Activated T-cell treated with anti-CD3 and anti-CD28 coated beads for 48 hours (primary cell): ENCODE results near the gene GCHFR.
A peak's percentile ranks its signal among the peaks of the same experiment; 100 is the strongest.

Experiments used
- DNase-seq: peaks from one replicate; pipeline ENCODE4 v3.0.0-alpha.2; 2020; ENCODE audit warnings: low read depth

GCHFR gene

GRCh38 chr15:40754883-40755811 lies 8.7 kb upstream of the GCHFR start, which contains the start of gene RMDN3:
Gene RMDN3, minus strand, starts transcription at chr15:40755254. Its CDS starts 471 bp downstream, at chr15:40754783.
- peak; percentile 96 for DNase-seq

- no peak for DNase-seq
Observed at GRCh38 chr15:40755812-40756208, 8.1 kb upstream of the GCHFR start.

GRCh38 chr15:40756938-40757337 lies 6.9 kb upstream of the GCHFR start:
- DNase-seq, result no peak

- DNase-seq, result no peak
Observed at GRCh38 chr15:40759961-40760360, 3.9 kb upstream of the GCHFR start.

- DNase-seq, result no peak
Observed at GRCh38 chr15:40762919-40763800, 708 bp upstream of the GCHFR start.

- no peak for DNase-seq
Observed at GRCh38 chr15:40764629-40765103, 798 bp downstream of the GCHFR start.

GRCh38 chr15:40766194-40766815 lies 2.4 kb downstream of the GCHFR start:
- DNase-seq, result no peak

- no peak for DNase-seq
Observed at GRCh38 chr15:40766906-40767837, 3.3 kb downstream of the GCHFR start.

- DNase-seq, result no peak
Observed at GRCh38 chr15:40767838-40768500, 4.1 kb downstream of the GCHFR start.

GRCh38 chr15:40768521-40769273 lies 4.8 kb downstream of the GCHFR start:
- DNase-seq, result no peak

GRCh38 chr15:40769274-40770146 lies 5.6 kb downstream of the GCHFR start, which contains the start of gene C15orf62:
Gene C15orf62, plus strand, starts transcription at chr15:40769980. Its CDS starts 516 bp downstream, at chr15:40770496.
- DNase-seq, result peak; percentile 57

- no peak for DNase-seq
Observed at GRCh38 chr15:40770147-40770721, 6.4 kb downstream of the GCHFR start.

- DNase-seq, result no peak
Observed at GRCh38 chr15:40771242-40771641, 7.4 kb downstream of the GCHFR start.

GRCh38 chr15:40772014-40772413 lies 8.1 kb downstream of the GCHFR start:
- no peak for DNase-seq

- DNase-seq, result no peak
Observed at GRCh38 chr15:40773496-40773895, 9.6 kb downstream of the GCHFR start.

GRCh38 chr15:40773902-40774301 lies 10.0 kb downstream of the GCHFR start:
- no peak for DNase-seq

- no peak for DNase-seq
Observed at GRCh38 chr15:40775007-40775406, 11.1 kb downstream of the GCHFR start.
